ENCODE measurements around the gene UCHL1.

The UCHL1 gene

GRCh38 chr4:41256740-41257256, at the start of gene UCHL1:
Gene UCHL1, plus strand, starts transcription at chr4:41256928. Its CDS starts 49 bp downstream, at chr4:41256977.
- DNase-seq (ENCODE audit: extremely low read depth in 1 of 2, low read depth in 1 of 2): no peak

- DNase-seq (ENCODE audit: extremely low read depth in 1 of 2, low read depth in 1 of 2): no peak
These were observed 49.4 kb upstream of the UCHL1 start for GRCh38 chr4:41207291-41207831.

- DNase-seq (ENCODE audit: extremely low read depth in 1 of 2, low read depth in 1 of 2): no peak
These were observed 47.5 kb upstream of the UCHL1 start for GRCh38 chr4:41209187-41209586.

- DNase-seq (ENCODE audit: extremely low read depth in 1 of 2, low read depth in 1 of 2): no peak
These were observed 46.8 kb upstream of the UCHL1 start for GRCh38 chr4:41209901-41210300.

- no peak for DNase-seq (ENCODE audit: extremely low read depth in 1 of 2, low read depth in 1 of 2)
These were observed 44.6 kb upstream of the UCHL1 start for GRCh38 chr4:41211951-41212615.

GRCh38 chr4:41212616-41213203, 44.0 kb upstream of the UCHL1 start:
- DNase-seq (ENCODE audit: extremely low read depth in 1 of 2, low read depth in 1 of 2): no peak

GRCh38 chr4:41213625-41214135, 43.0 kb upstream of the UCHL1 start:
- DNase-seq (ENCODE audit: extremely low read depth in 1 of 2, low read depth in 1 of 2): no peak

GRCh38 chr4:41214136-41214824, 42.4 kb upstream of the UCHL1 start, which contains the start of gene APBB2:
Gene APBB2, minus strand, starts transcription at chr4:41214542. Its CDS starts 181,288 bp downstream, at chr4:41033254.
- no peak for DNase-seq (ENCODE audit: extremely low read depth in 1 of 2, low read depth in 1 of 2)

- DNase-seq (ENCODE audit: extremely low read depth in 1 of 2, low read depth in 1 of 2): no peak
These were observed 41.9 kb upstream of the UCHL1 start for GRCh38 chr4:41214825-41215146.

GRCh38 chr4:41215155-41215554, 41.6 kb upstream of the UCHL1 start:
- no peak for DNase-seq (ENCODE audit: extremely low read depth in 1 of 2, low read depth in 1 of 2)

- DNase-seq (ENCODE audit: extremely low read depth in 1 of 2, low read depth in 1 of 2): no peak
These were observed 40.8 kb upstream of the UCHL1 start for GRCh38 chr4:41215969-41216293.

- DNase-seq (ENCODE audit: extremely low read depth in 1 of 2, low read depth in 1 of 2): no peak
These were observed 40.3 kb upstream of the UCHL1 start for GRCh38 chr4:41216294-41217019.

GRCh38 chr4:41217020-41217333, 39.8 kb upstream of the UCHL1 start:
- DNase-seq (ENCODE audit: extremely low read depth in 1 of 2, low read depth in 1 of 2): no peak

GRCh38 chr4:41217374-41217773, 39.4 kb upstream of the UCHL1 start:
- no peak for DNase-seq (ENCODE audit: extremely low read depth in 1 of 2, low read depth in 1 of 2)

- no peak for DNase-seq (ENCODE audit: extremely low read depth in 1 of 2, low read depth in 1 of 2)
These were observed 38.0 kb upstream of the UCHL1 start for GRCh38 chr4:41218703-41219102.

GRCh38 chr4:41219421-41219950, 37.2 kb upstream of the UCHL1 start:
- DNase-seq (ENCODE audit: extremely low read depth in 1 of 2, low read depth in 1 of 2): no peak

- DNase-seq (ENCODE audit: extremely low read depth in 1 of 2, low read depth in 1 of 2): no peak
These were observed 34.7 kb upstream of the UCHL1 start for GRCh38 chr4:41221850-41222645.

GRCh38 chr4:41227902-41228301, 28.8 kb upstream of the UCHL1 start:
- DNase-seq (ENCODE audit: extremely low read depth in 1 of 2, low read depth in 1 of 2): no peak

GRCh38 chr4:41232406-41232805, 24.3 kb upstream of the UCHL1 start:
- DNase-seq (ENCODE audit: extremely low read depth in 1 of 2, low read depth in 1 of 2): no peak

- no peak for DNase-seq (ENCODE audit: extremely low read depth in 1 of 2, low read depth in 1 of 2)
These were observed 23.9 kb upstream of the UCHL1 start for GRCh38 chr4:41232856-41233255.

Data from activated CD8-positive, alpha-beta memory T cell treated with anti-CD3 and anti-CD28 coated beads for 1 hour (primary cell).